Thyroid gland (tissue), 4 donors: ENCODE results near the gene NR5A2. TPM values are rescaled to one million over a fixed set of nuclear protein-coding genes. Genes with fewer than 3 reads are reported as not detected.

Experiments used
- DNase-seq, 2 donors: peaks; one replicate each; pipeline ENCODE4 v3.0.0-alpha.2; 2019
- H3K27ac ChIP-seq, 3 donors: fragments of 200-600 bp; sonication (generic); 1 replicate in 2 of 3; 2 replicates in 1 of 3; pipeline ENCODE4 v1.5.1; 2016 to 2019; ENCODE audit warnings: mild to moderate bottlenecking in 1 of 3, moderate library complexity in 1 of 3
- H3K27me3 ChIP-seq: fragments of 200-600 bp; sonication (generic); one replicate; pipeline ENCODE4 v1.5.1; 2019
- H3K36me3 ChIP-seq, 2 donors: fragments of 200-600 bp; sonication (generic); one replicate each; pipeline ENCODE4 v1.5.1; 2016 to 2019
- H3K4me1 ChIP-seq, 2 donors: fragments of 200-600 bp; sonication (generic); one replicate each; pipeline ENCODE4 v1.5.1; 2017 to 2019
- H3K4me3 ChIP-seq, 3 donors: fragments of 200-600 bp; sonication (generic); replicated peaks in 1 of 3; 1 replicate in 2 of 3; 2 replicates in 1 of 3; pipeline ENCODE4 v1.5.1; 2016; ENCODE audit warnings: mild to moderate bottlenecking in 1 of 3
- H3K9me3 ChIP-seq: fragments of 200-600 bp; sonication (generic); one replicate; pipeline ENCODE4 v1.5.1; 2017
- CTCF ChIP-seq, 6 experiments: fragments of 200-600 bp in 3 of 6; fragments of 450-650 bp in 3 of 6; sonication (generic) in 3 of 6; IDR thresholded peaks; one replicate each; pipeline ENCODE4 v1.5.1; 2016 to 2019; ENCODE audit warnings: antibody characterized with exemption in 6 of 6, mild to moderate bottlenecking in 2 of 6, inconsistent platforms in 1 of 6, moderate library complexity in 1 of 6
- POLR2A ChIP-seq, 2 donors: fragments of 450-650 bp; IDR thresholded peaks; one replicate each; pipeline ENCODE4 v1.6.1; 2017; ENCODE audit warnings: antibody characterized with exemption in 2 of 2, mild to moderate bottlenecking in 2 of 2, moderate library complexity in 1 of 2
- WGBS, 2 donors: methylation state at CpG; one replicate each; pipeline ENCODE4 v1.1.5; 2017; 5-methylcytosine and 5-hydroxymethylcytosine counted together
- intact Hi-C: fragments of 100-400 bp; cut with DNase I; formaldehyde crosslinking; loops from one replicate; pipeline ENCODE4 v1.15.1; 2023
- total RNA-seq, 4 donors: library from RNA; depleted of rRNA; stranded (reverse); fragments of >200 nt; gene quantifications; one replicate each; pipeline ENCODE4 v1.2.3, GENCODE V29; 2016

Gene NR5A2
- total RNA-seq, 4 donors from 2014 or later = 1.5 to 8.2 (median 3.9) TPM

GRCh38 chr1:200163911-200164310 is 136.4 kb downstream of the NR5A2 start:
- TF ChIP-seq POLR2A (IDR thresholded peaks at IDR 0.05) (no peak), CTCF (IDR thresholded peaks at IDR 0.05) (no peak)
- Histone ChIP-seq H3K36me3 (no peaks in the 10 kb centered on the region), H3K27me3 (no peaks in the 10 kb centered on the region), H3K4me1 (no peaks in the 10 kb centered on the region), H3K4me3 (no peak overlapping the region), H3K9me3 (no peaks in the 10 kb centered on the region), H3K27ac (no peak overlapping the region)
- intact Hi-C loops = no loop called here
- no peak for DNase-seq
- 93% methylated on average over 3 of the region's 3 CpGs for WGBS, 2 donors

GRCh38 chr1:200165493-200166220 is 138.1 kb downstream of the NR5A2 start:
- no peak overlapping the region for H3K27ac ChIP-seq
- no peaks in the 10 kb centered on the region for H3K4me1 ChIP-seq
- intact Hi-C loops = no loop called here
- no peaks in the 10 kb centered on the region for H3K36me3 ChIP-seq
- no peaks in the 10 kb centered on the region for H3K27me3 ChIP-seq
- no peak overlapping the region for H3K4me3 ChIP-seq
- WGBS, 2 donors = 87 to 91% methylated on average over 5 of the region's 5 CpGs
- no peak for DNase-seq
- H3K9me3 ChIP-seq = no peaks in the 10 kb centered on the region
- TF ChIP-seq POLR2A (IDR thresholded peaks at IDR 0.05) (no peak), CTCF (IDR thresholded peaks at IDR 0.05) (no peak)

- WGBS, 2 donors = 79 to 93% methylated on average over 4 of the region's 4 CpGs
- Histone ChIP-seq H3K36me3 (no peaks in the 10 kb centered on the region), H3K27me3 (no peaks in the 10 kb centered on the region), H3K9me3 (no peaks in the 10 kb centered on the region), H3K27ac (no peak overlapping the region), H3K4me3 (no peak overlapping the region), H3K4me1 (no peaks in the 10 kb centered on the region)
- no peak for DNase-seq
- no peak for TF ChIP-seq POLR2A (IDR thresholded peaks at IDR 0.05)
- no peak for TF ChIP-seq CTCF (IDR thresholded peaks at IDR 0.05)
- intact Hi-C loops = no loop called here
These were observed 138.9 kb downstream of the NR5A2 start for GRCh38 chr1:200166411-200166810.

- H3K4me1 ChIP-seq = no peaks in the 10 kb centered on the region
- intact Hi-C loops = no loop called here
- no peaks in the 10 kb centered on the region for H3K9me3 ChIP-seq
- H3K27ac ChIP-seq = no peak overlapping the region
- H3K27me3 ChIP-seq = no peaks in the 10 kb centered on the region
- 86 to 89% methylated on average over 7 of the region's 7 CpGs for WGBS, 2 donors
- no peak for DNase-seq
- no peak for TF ChIP-seq POLR2A (IDR thresholded peaks at IDR 0.05)
- TF ChIP-seq CTCF (IDR thresholded peaks at IDR 0.05) = no peak
- H3K36me3 ChIP-seq = no peaks in the 10 kb centered on the region
- no peak overlapping the region for H3K4me3 ChIP-seq
These were observed 141.4 kb downstream of the NR5A2 start for GRCh38 chr1:200168926-200169325.

GRCh38 chr1:200172311-200172710 is 144.8 kb downstream of the NR5A2 start:
- no peaks in the 10 kb centered on the region for H3K36me3 ChIP-seq
- intact Hi-C loops = no loop called here
- 70 to 82% methylated on average over 4 of the region's 4 CpGs for WGBS, 2 donors

More at GRCh38 chr1:200172311-200172710, 144.8 kb downstream of the NR5A2 start:
- H3K27ac ChIP-seq = no peak overlapping the region
- no peaks in the 10 kb centered on the region for H3K9me3 ChIP-seq
- no peaks in the 10 kb centered on the region for H3K27me3 ChIP-seq
- H3K4me3 ChIP-seq = no peak overlapping the region
- no peak for TF ChIP-seq POLR2A (IDR thresholded peaks at IDR 0.05)
- H3K4me1 ChIP-seq = no peaks in the 10 kb centered on the region
- no peak for DNase-seq
